ENCODE measurements around the gene ATP9A.

The ATP9A gene

DNA sequence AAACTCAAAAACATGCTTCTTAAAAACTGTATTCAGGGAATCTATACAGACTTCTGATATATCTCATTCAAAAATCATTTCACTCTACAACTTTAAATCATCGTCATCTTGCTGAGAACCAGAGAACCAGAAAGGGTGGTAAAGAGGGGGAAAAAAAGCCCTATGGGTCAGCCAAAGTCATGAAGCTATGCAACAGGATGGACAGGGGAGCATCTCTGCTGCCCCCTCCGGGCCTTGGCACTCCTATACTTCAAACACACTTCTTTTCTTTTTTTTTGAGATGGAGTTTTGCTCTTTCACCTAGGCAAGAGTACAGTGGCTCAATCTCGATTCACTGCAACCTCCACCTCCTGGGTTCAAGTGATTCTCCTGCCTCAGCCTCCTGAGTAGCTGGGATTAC is 152.1 kb downstream of the ATP9A start:
- in situ Hi-C loops (cut with MboI; ENCODE audit: low sequenced_read_pairs) = no loop called here
- Histone ChIP-seq H3K4me1 (no peaks in the 10 kb centered on the region), H3K36me3 (replicated peaks) (peaks cover 13% of the 10 kb centered on the region), H3K27me3 (ENCODE audit: low read depth) (no peaks in the 10 kb centered on the region), H3K9me3 (no peaks in the 10 kb centered on the region), H3K4me3 (no peak overlapping the region)
- no peak for DNase-seq (ENCODE audit: low spot score in 2 of 2)

DNA sequence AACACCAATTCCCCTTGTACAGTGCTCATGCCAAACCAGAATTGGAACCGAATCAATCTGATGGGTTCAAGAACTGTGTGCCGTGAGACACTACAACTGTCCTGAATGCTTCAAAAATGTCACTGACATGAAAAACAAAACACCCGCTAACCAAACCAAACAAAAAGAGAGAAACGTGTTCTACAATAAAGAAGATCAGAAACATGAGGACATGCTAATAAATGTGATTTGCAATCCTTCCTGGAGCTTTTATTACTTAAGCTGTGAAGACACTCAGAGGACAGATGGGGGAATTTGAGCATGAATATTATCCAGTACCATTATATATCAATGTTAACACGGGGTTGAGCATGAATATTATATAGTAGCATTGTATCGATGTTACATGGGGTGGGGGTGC is 153.5 kb downstream of the ATP9A start:
- Histone ChIP-seq H3K4me3 (no peak overlapping the region), H3K9me3 (no peaks in the 10 kb centered on the region), H3K4me1 (no peaks in the 10 kb centered on the region), H3K36me3 (replicated peaks) (peaks cover 13% of the 10 kb centered on the region), H3K27me3 (ENCODE audit: low read depth) (no peaks in the 10 kb centered on the region)
- in situ Hi-C loops (cut with MboI; ENCODE audit: low sequenced_read_pairs) = no loop called here
- DNase-seq (ENCODE audit: low spot score in 2 of 2) = no peak

DNA sequence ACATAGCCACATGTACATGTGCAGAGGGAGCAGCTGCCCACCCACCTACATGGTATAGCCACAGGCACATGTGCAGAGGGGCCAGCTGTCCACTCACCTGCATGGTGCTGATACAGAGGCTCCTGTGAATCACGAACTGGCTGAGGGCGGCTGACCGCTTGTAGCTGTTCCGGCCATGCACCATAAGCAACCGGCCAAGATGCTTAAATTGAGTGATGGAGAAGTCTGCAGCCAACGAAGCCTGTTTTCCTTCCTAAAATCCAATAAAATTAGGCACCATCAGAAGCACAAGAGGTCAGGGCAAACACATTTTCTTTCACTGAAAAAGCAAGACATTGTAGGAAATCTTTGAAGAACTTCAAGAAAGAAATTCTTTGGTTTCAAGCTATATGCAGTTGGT is 154.6 kb downstream of the ATP9A start:
- Histone ChIP-seq H3K36me3 (replicated peaks) (peaks cover 13% of the 10 kb centered on the region), H3K4me1 (no peaks in the 10 kb centered on the region), H3K4me3 (no peak overlapping the region), H3K27me3 (ENCODE audit: low read depth) (no peaks in the 10 kb centered on the region), H3K9me3 (no peaks in the 10 kb centered on the region)
- no peak for DNase-seq (ENCODE audit: low spot score in 2 of 2)
- in situ Hi-C loops (cut with MboI; ENCODE audit: low sequenced_read_pairs) = no loop called here

DNA sequence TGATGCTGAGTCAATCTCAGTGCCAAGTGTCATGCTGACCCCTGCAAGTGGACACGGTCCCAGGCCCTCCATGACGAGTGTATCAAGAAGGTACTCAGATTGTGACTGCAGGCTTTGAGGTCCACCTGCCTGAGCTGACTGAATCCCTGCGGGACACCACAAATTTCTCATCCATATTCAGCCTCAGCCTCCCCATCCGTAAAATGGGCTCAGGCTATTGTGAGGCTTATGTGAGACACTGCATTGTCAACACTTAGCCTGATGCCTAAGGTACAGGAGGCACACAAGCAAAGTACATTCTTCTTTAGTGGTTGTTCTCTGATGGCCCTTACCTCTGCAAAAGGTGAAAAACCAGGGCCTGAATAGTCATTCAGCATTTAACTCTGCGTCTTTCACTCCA is 155.3 kb downstream of the ATP9A start:
- no peaks in the 10 kb centered on the region for H3K9me3 ChIP-seq
- H3K4me1 ChIP-seq = no peaks in the 10 kb centered on the region
- H3K36me3 ChIP-seq (replicated peaks) = peaks cover 13% of the 10 kb centered on the region
- H3K27me3 ChIP-seq (ENCODE audit: low read depth) = no peaks in the 10 kb centered on the region
- DNase-seq (ENCODE audit: low spot score in 2 of 2) = no peak
- in situ Hi-C loops (cut with MboI; ENCODE audit: low sequenced_read_pairs) = no loop called here
- H3K4me3 ChIP-seq = no peak overlapping the region

DNA sequence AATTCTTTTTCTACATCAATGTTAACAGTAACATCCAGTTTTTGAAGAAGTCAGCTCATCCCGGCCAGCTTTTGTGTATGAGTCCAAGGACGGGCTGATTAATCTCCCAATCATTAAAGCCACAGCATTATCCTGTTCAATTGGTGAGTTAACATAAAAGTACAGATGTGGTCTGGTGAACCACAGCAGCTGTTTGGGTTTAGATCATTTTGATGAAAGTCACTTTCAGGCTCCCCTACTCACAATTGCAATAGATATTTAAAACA is 156.6 kb downstream of the ATP9A start:
- in situ Hi-C loops (cut with MboI; ENCODE audit: low sequenced_read_pairs) = no loop called here
- H3K27me3 ChIP-seq (ENCODE audit: low read depth) = no peaks in the 10 kb centered on the region
- no peaks in the 10 kb centered on the region for H3K9me3 ChIP-seq
- H3K36me3 ChIP-seq (replicated peaks) = peaks cover 15% of the 10 kb centered on the region
- H3K4me3 ChIP-seq = no peak overlapping the region
- H3K4me1 ChIP-seq = no peaks in the 10 kb centered on the region
- no peak for DNase-seq (ENCODE audit: low spot score in 2 of 2)

DNA sequence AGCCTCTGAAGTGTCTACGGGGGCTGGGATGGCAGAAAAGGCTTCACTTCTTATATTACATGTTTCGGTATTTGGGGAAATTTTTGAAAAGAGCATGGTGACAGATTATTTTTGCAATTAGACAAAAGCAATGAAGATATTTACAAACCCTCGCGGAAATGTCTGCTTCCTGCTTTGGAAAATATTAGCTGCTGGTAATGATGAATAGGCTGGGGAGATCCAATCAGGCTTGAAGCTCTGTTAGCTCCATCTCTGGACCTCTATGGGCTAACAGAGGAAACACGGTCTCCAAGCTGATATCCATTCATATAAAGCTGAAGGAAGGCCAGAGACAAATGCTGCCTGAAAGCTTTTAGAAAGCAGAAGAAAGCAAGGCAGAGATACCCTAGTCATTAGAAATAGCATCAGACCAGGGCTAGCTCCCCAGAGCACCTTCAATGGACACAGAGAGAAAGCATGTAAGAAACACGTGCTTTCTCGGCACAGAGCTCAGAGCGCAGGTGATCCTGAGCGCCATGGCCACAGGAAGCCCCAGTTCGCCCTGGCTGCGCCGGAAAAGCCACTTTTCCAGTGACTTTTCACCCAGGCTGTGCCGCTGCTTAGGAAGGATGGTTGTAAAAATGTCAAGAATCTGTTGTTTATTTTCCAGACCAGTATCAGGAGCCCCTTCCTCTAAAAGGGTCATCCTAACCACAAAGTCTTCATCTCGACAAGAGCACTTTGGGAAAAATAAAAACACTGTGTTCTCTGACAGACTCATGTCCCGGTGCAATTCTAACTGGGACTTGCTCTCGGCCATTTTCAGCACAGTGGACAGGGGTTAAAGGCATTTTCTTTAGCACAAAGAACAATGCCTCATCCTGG is 157.2 kb downstream of the ATP9A start:
- no peaks in the 10 kb centered on the region for H3K4me1 ChIP-seq
- H3K4me3 ChIP-seq = no peak overlapping the region
- H3K27me3 ChIP-seq (ENCODE audit: low read depth) = no peaks in the 10 kb centered on the region
- peaks cover 15% of the 10 kb centered on the region for H3K36me3 ChIP-seq (replicated peaks)
- in situ Hi-C loops (cut with MboI; ENCODE audit: low sequenced_read_pairs) = no loop called here
- H3K9me3 ChIP-seq = no peaks in the 10 kb centered on the region
- DNase-seq (ENCODE audit: low spot score in 2 of 2) = no peak

DNA sequence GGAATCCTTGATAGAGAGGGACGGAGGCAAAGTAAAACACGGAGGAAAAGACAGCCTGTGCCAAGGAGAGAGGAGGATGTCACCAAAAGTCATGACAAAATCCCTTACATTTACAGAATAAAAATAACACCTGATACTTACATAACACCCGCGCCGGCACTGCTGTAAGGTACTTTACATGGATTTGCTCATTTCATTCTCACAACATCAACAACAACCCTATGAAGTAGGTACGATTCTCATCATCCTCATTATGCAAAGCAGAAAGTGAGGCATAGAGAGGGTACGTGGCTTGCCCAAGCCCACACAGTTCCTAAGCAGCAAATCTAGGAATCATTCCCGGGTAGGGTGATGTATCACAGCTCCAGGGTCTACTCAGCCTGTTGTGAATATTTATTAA is 158.1 kb downstream of the ATP9A start:
- H3K4me3 ChIP-seq = no peak overlapping the region
- no peaks in the 10 kb centered on the region for H3K27me3 ChIP-seq (ENCODE audit: low read depth)
- DNase-seq (ENCODE audit: low spot score in 2 of 2) = no peak
- in situ Hi-C loops (cut with MboI; ENCODE audit: low sequenced_read_pairs) = no loop called here
- peaks cover 15% of the 10 kb centered on the region for H3K36me3 ChIP-seq (replicated peaks)
- H3K4me1 ChIP-seq = no peaks in the 10 kb centered on the region
- no peaks in the 10 kb centered on the region for H3K9me3 ChIP-seq

DNA sequence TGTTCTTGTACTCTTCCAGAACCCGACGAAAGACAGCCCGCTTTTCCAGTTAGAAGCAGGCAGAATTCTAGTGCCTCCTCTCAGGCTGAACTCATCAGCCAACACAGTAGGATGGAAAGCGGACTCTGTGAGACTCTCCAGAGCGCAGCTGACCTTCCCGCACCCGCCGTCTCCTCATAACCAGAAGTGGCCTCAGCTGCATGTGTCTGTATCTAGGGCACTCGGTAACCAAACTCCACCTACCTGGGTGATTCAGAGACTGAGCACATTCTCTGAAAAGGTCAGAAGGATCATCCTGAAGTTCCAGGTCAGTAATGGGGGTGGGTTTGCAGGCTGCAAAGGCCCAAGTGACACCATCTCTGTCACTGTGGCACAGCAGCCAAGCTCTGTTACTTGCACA is 158.9 kb downstream of the ATP9A start:
- Histone ChIP-seq H3K4me1 (no peaks in the 10 kb centered on the region), H3K36me3 (replicated peaks) (peaks cover 18% of the 10 kb centered on the region), H3K4me3 (no peak overlapping the region), H3K9me3 (no peaks in the 10 kb centered on the region), H3K27me3 (ENCODE audit: low read depth) (no peaks in the 10 kb centered on the region)
- in situ Hi-C loops (cut with MboI; ENCODE audit: low sequenced_read_pairs) = no loop called here
- no peak for DNase-seq (ENCODE audit: low spot score in 2 of 2)

DNA sequence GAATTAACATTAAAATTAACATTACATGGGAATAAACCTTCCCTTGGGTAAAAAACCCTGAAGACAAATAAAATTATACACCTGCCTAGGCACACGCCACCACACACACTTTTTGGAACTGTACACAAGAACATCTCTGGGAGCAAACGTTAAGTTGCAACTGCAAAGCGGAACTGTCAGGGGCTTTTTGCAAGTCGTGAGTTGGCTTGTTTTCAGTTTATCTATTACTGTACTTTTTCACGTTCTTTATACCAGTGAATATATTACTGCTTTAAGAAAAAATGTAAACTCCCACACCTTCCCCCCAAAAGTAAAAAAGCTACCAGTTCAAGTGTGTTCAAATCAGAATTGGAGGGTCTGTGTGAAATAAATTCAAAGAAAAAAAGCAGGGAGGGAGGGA is 160.1 kb downstream of the ATP9A start:
- H3K9me3 ChIP-seq = no peaks in the 10 kb centered on the region
- H3K4me3 ChIP-seq = no peak overlapping the region
- no peaks in the 10 kb centered on the region for H3K4me1 ChIP-seq
- no peak for DNase-seq (ENCODE audit: low spot score in 2 of 2)
- in situ Hi-C loops (cut with MboI; ENCODE audit: low sequenced_read_pairs) = no loop called here
- no peaks in the 10 kb centered on the region for H3K27me3 ChIP-seq (ENCODE audit: low read depth)
- H3K36me3 ChIP-seq (replicated peaks) = peaks cover 13% of the 10 kb centered on the region

DNA sequence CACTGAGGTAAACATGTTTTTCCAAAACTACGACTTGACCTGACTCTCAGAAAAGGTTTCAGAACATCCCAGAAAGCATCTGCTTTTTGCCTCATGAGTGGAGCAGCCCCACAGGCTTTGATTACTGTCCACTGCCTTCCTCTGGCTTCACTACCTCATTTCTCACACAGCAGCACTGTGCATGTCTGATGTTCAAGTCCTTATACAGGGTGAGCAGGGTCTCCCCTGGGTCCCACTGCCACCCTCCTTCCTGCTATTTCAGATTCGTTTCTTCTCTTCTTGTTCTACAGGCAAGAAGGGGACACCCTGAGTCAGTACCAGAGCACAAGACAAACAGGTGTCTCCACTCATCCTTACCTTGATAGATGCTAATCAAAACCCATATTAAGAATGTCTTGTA is 161.0 kb downstream of the ATP9A start:
- H3K36me3 ChIP-seq (replicated peaks) = peaks cover 7% of the 10 kb centered on the region
- H3K9me3 ChIP-seq = no peaks in the 10 kb centered on the region
- H3K27me3 ChIP-seq (ENCODE audit: low read depth) = no peaks in the 10 kb centered on the region
- no peaks in the 10 kb centered on the region for H3K4me1 ChIP-seq
- DNase-seq (ENCODE audit: low spot score in 2 of 2) = no peak
- in situ Hi-C loops (cut with MboI; ENCODE audit: low sequenced_read_pairs) = no loop called here
- H3K4me3 ChIP-seq = no peak overlapping the region

DNA sequence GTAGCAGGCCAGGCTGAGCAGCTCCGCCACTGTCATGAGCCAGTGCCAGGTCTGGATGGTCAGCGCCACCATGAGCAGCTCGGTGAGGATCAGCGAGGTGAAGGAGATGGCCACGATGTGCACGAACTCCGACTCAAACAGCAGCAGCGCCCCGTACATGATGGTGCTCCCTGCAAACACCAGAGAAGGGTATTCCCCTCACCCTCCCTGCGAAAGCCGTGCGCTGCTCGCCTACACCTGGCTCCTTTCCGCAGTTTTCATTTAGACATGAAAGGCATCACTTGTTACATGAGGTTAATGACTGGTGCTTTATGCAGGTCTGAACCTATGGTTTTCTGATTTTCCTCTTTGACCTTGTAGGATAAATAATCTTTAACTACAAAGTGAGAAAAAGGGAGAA is 163.3 kb downstream of the ATP9A start:
- no peak for DNase-seq (ENCODE audit: low spot score in 2 of 2)
- H3K4me3 ChIP-seq = no peak overlapping the region
- no peaks in the 10 kb centered on the region for H3K27me3 ChIP-seq (ENCODE audit: low read depth)
- peaks cover 7% of the 10 kb centered on the region; the same call in 1 of the 2 replicates for H3K36me3 ChIP-seq (replicated peaks)
- in situ Hi-C loops (cut with MboI; ENCODE audit: low sequenced_read_pairs) = no loop called here
- H3K9me3 ChIP-seq = no peaks in the 10 kb centered on the region
- no peaks in the 10 kb centered on the region for H3K4me1 ChIP-seq

DNA sequence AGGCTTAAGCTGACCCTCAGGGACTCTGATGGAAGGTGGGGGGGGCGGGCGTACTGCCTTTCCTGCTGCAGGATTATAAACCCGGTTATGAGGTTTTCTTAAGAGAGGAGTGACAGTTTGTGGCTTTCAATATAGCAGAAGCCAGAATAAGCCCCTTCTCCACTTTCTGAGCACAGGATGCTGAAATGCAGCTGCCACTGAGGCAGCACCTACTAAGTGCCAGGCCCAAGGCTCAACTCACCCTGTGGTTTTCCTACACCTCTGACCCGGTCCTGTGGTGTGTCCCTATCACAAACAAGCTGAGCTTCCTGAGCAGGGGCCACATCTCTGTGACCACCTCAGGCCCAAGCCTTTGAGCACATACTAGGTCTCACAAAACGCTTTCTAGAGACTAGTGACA is 166.1 kb downstream of the ATP9A start:
- in situ Hi-C loops (cut with MboI; ENCODE audit: low sequenced_read_pairs) = no loop called here

DNA sequence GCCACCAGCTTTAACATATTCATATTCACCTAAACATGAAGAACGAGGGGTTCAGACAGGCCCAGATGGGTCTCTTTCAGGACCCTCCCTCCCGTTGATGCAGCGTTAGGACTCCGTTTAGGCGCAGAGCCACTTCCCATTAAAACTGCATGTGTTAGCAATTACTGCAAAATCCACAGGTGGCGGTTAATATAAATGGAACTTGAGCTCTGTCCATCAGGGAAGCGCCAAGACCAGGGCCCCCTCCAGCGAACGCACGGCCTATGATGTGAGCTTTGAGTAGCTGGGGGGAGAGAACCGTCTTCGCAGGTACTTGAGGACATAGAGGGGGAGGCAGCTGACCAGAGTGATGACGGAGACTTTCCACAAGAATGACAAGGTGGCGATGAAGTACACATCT is 167.2 kb downstream of the ATP9A start:
- in situ Hi-C loops (cut with MboI; ENCODE audit: low sequenced_read_pairs) = no loop called here
- Histone ChIP-seq H3K4me3 (no peak overlapping the region), H3K27me3 (ENCODE audit: low read depth) (no peaks in the 10 kb centered on the region), H3K4me1 (peaks cover 16% of the 10 kb centered on the region), H3K36me3 (replicated peaks) (peaks cover 6% of the 10 kb centered on the region; the same call in 1 of the 2 replicates), H3K9me3 (no peaks in the 10 kb centered on the region)
- DNase-seq (ENCODE audit: low spot score in 2 of 2) = no peak

More for the DNA sequence above, 166.1 kb downstream of the ATP9A start:
- DNase-seq (ENCODE audit: low spot score in 2 of 2) = no peak
- Histone ChIP-seq H3K4me1 (peaks cover 11% of the 10 kb centered on the region), H3K9me3 (no peaks in the 10 kb centered on the region), H3K36me3 (replicated peaks) (peaks cover 7% of the 10 kb centered on the region; the same call in 1 of the 2 replicates), H3K4me3 (no peak overlapping the region), H3K27me3 (ENCODE audit: low read depth) (no peaks in the 10 kb centered on the region)

DNA sequence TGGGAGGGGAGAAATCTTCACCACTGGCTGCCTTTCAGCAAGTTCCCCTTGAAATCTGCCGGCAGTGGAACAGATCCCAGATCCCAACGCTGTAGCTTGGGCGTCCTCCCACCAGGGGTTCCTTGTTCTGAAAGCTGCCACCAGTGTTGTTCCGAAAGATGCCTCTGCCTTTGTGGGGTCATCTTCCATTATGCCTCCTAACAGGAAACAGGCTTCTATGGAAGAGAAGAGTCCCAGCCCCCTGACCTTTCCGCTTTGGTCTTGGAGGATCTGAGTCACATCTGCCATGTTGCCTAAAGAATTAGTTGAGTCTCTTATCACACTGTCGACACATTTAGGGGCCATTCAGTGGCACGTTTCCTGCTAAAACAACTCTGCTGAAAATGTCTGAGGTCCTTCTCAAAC is 168.2 kb downstream of the ATP9A start:
- Histone ChIP-seq H3K36me3 (replicated peaks) (peaks cover 6% of the 10 kb centered on the region; the same call in 1 of the 2 replicates), H3K4me3 (no peak overlapping the region), H3K4me1 (peaks cover 16% of the 10 kb centered on the region), H3K27me3 (ENCODE audit: low read depth) (no peaks in the 10 kb centered on the region), H3K9me3 (no peaks in the 10 kb centered on the region)
- in situ Hi-C loops (cut with MboI; ENCODE audit: low sequenced_read_pairs) = no loop called here
- DNase-seq (ENCODE audit: low spot score in 2 of 2) = no peak

DNA sequence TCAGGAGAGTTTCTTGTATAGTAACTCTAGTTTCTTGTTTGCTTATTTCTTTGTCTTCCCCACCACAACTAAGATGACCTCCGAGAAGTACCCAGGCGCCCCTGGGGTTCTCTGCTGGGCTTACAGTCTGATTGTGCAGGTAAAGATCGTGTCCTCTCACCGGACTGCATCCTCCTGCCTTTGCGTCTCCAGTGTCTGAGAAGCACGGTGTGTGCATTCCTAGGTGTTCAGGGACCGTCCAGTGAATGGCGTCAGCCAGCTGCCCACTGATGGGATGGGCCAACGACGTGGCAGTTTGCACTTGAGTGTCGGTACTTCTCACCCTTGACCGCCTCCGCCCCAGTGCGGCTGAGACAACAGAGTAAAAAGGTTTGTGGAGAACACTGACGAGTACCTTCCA is 169.6 kb downstream of the ATP9A start:
- Histone ChIP-seq H3K9me3 (no peaks in the 10 kb centered on the region), H3K4me3 (no peak overlapping the region), H3K36me3 (replicated peaks) (0 out of 2 replicates have a peak, but pooled peaks cover 3% of the 10 kb centered on the region), H3K27me3 (ENCODE audit: low read depth) (no peaks in the 10 kb centered on the region), H3K4me1 (peaks cover 19% of the 10 kb centered on the region)
- no peak for DNase-seq (ENCODE audit: low spot score in 2 of 2)
- in situ Hi-C loops (cut with MboI; ENCODE audit: low sequenced_read_pairs) = loop anchor here (10.0 kb wide), 1 partner anchor 224 kb away; no protein-coding TSS in a partner anchor

Data from HAP-1 (cell line).